WI38 (cell line): ENCODE measurements around the gene ARHGEF38.

Experiments used
- H3K4me3 ChIP-seq: 2 replicates; pipeline ENCODE4 v1.5.1; 2011; ENCODE audit warnings: low read depth, mild to moderate bottlenecking, control low read depth, low read length
- CTCF ChIP-seq: IDR thresholded peaks from 2 replicates; pipeline ENCODE4 v1.5.1; 2012; ENCODE audit warnings: low read depth, mild to moderate bottlenecking, control low read depth, low read length

Gene ARHGEF38

GRCh38 chr4:105543881-105544280, 8.5 kb upstream of the ARHGEF38 start:
- no peak for TF ChIP-seq CTCF
- H3K4me3 ChIP-seq, result no peak overlapping the region

- H3K4me3 ChIP-seq, result no peak overlapping the region
- no peak for TF ChIP-seq CTCF
Measured at GRCh38 chr4:105544520-105545286, 7.7 kb upstream of the ARHGEF38 start.

- TF ChIP-seq CTCF, result no peak
- H3K4me3 ChIP-seq, result no peak overlapping the region
Measured at GRCh38 chr4:105546086-105546485, 6.3 kb upstream of the ARHGEF38 start.

- H3K4me3 ChIP-seq, result no peak overlapping the region
- no peak for TF ChIP-seq CTCF
Measured at GRCh38 chr4:105547769-105548168, 4.7 kb upstream of the ARHGEF38 start.

- no peak overlapping the region for H3K4me3 ChIP-seq
- no peak for TF ChIP-seq CTCF
Measured at GRCh38 chr4:105548483-105548882, 3.9 kb upstream of the ARHGEF38 start.

- no peak overlapping the region for H3K4me3 ChIP-seq
- no peak for TF ChIP-seq CTCF
Measured at GRCh38 chr4:105550641-105551040, 1.8 kb upstream of the ARHGEF38 start.

- TF ChIP-seq CTCF, result no peak
- no peak overlapping the region for H3K4me3 ChIP-seq
Measured at GRCh38 chr4:105555409-105555808, 3.0 kb downstream of the ARHGEF38 start.
